Endothelial cell (in vitro differentiated cells): ENCODE results near the gene TCFL5. TPM values are rescaled to one million over a fixed set of nuclear protein-coding genes. Genes with fewer than 3 reads are reported as not detected.
A peak's percentile ranks its signal among the peaks of the same experiment; 100 is the strongest.

Experiments
- DNase-seq: peaks from one replicate; pipeline ENCODE4 v3.0.0; 2021; ENCODE audit warnings: low spot score
- H3K27ac Mint-ChIP-seq: one replicate; pipeline ENCODE4 v1.8.0; 2021; ENCODE audit warnings: mixed read lengths, inconsistent platforms; ENCODE audit not compliant: unreplicated experiment
- H3K27me3 Mint-ChIP-seq: one replicate; pipeline ENCODE4 v1.8.0; 2021; ENCODE audit warnings: mild to moderate bottlenecking, moderate library complexity, mixed read lengths, inconsistent platforms; ENCODE audit not compliant: unreplicated experiment
- H3K36me3 Mint-ChIP-seq: one replicate; pipeline ENCODE4 v1.8.0; 2021; ENCODE audit warnings: mild to moderate bottlenecking, low read depth, mixed read lengths, inconsistent platforms; ENCODE audit not compliant: unreplicated experiment
- H3K4me1 Mint-ChIP-seq: one replicate; pipeline ENCODE4 v1.8.0; 2021; ENCODE audit warnings: mild to moderate bottlenecking, mixed read lengths, inconsistent platforms; ENCODE audit not compliant: unreplicated experiment
- H3K4me3 Mint-ChIP-seq: one replicate; pipeline ENCODE4 v1.8.0; 2021; ENCODE audit warnings: mild to moderate bottlenecking, mixed read lengths, inconsistent platforms; ENCODE audit not compliant: unreplicated experiment
- H3K9me3 Mint-ChIP-seq: one replicate; pipeline ENCODE4 v1.8.0; 2021; ENCODE audit warnings: mixed read lengths, inconsistent platforms; ENCODE audit not compliant: unreplicated experiment
- total RNA-seq: library from RNA; stranded (reverse); fragmentation: NEBNext Ultra II Directional; extraction: Animal tissue kit (Norgen Biotek cat#: 25700); gene quantifications from one replicate; pipeline ENCODE4 v1.2.1, GENCODE V29; 2021; ENCODE audit not compliant: unreplicated experiment
- TF ChIP-seq, protein P1 (sequence below): fragments of 200-600 bp; sonication (generic); IDR thresholded peaks from one replicate; pipeline ENCODE4 v1.5.0; 2021; ENCODE audit warnings: antibody characterized with exemption; ENCODE audit not compliant: unreplicated experiment

TCFL5 gene
- total RNA-seq, 1 donor from 2014 or later = 30.9 TPM

- H3K27me3 Mint-ChIP-seq = peaks cover 11% of the 10 kb centered on the region
- no peaks in the 10 kb centered on the region for H3K9me3 Mint-ChIP-seq
- H3K4me3 Mint-ChIP-seq = no peak overlapping the region
- H3K36me3 Mint-ChIP-seq = peaks cover 24% of the 10 kb centered on the region
- no peak for DNase-seq
- peaks cover 17% of the 10 kb centered on the region for H3K4me1 Mint-ChIP-seq
- TF ChIP-seq, protein P1, sequence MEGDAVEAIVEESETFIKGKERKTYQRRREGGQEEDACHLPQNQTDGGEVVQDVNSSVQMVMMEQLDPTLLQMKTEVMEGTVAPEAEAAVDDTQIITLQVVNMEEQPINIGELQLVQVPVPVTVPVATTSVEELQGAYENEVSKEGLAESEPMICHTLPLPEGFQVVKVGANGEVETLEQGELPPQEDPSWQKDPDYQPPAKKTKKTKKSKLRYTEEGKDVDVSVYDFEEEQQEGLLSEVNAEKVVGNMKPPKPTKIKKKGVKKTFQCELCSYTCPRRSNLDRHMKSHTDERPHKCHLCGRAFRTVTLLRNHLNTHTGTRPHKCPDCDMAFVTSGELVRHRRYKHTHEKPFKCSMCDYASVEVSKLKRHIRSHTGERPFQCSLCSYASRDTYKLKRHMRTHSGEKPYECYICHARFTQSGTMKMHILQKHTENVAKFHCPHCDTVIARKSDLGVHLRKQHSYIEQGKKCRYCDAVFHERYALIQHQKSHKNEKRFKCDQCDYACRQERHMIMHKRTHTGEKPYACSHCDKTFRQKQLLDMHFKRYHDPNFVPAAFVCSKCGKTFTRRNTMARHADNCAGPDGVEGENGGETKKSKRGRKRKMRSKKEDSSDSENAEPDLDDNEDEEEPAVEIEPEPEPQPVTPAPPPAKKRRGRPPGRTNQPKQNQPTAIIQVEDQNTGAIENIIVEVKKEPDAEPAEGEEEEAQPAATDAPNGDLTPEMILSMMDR = no peak
- H3K27ac Mint-ChIP-seq = no peak overlapping the region
Measured at GRCh38 chr20:62899633-62900051, 38.0 kb upstream of the TCFL5 start.

GRCh38 chr20:62898970-62899632, 37.5 kb upstream of the TCFL5 start:
- Mint-ChIP-seq H3K27ac (no peak overlapping the region), H3K27me3 (peaks cover 11% of the 10 kb centered on the region), H3K9me3 (no peaks in the 10 kb centered on the region), H3K36me3 (peaks cover 22% of the 10 kb centered on the region), H3K4me1 (peaks cover 17% of the 10 kb centered on the region), H3K4me3 (no peak overlapping the region)
- TF ChIP-seq, protein P1 = no peak
- no peak for DNase-seq

GRCh38 chr20:62898093-62898964, 36.7 kb upstream of the TCFL5 start:
- H3K9me3 Mint-ChIP-seq = no peaks in the 10 kb centered on the region
- peaks cover 11% of the 10 kb centered on the region for H3K27me3 Mint-ChIP-seq
- H3K36me3 Mint-ChIP-seq = peaks cover 23% of the 10 kb centered on the region
- no peak for DNase-seq
- TF ChIP-seq, protein P1 = no peak
- H3K4me3 Mint-ChIP-seq = peak overlapping the region; percentile 45
- H3K27ac Mint-ChIP-seq = no peak overlapping the region
- H3K4me1 Mint-ChIP-seq = peaks cover 17% of the 10 kb centered on the region

- Mint-ChIP-seq H3K4me3 (no peak overlapping the region), H3K36me3 (peaks cover 24% of the 10 kb centered on the region), H3K4me1 (peaks cover 17% of the 10 kb centered on the region), H3K27ac (no peak overlapping the region), H3K9me3 (no peaks in the 10 kb centered on the region), H3K27me3 (peaks cover 11% of the 10 kb centered on the region)
- TF ChIP-seq, protein P1 = no peak
- DNase-seq = no peak
Measured at GRCh38 chr20:62897666-62898065, 36.0 kb upstream of the TCFL5 start.

- Mint-ChIP-seq H3K27me3 (peaks cover 11% of the 10 kb centered on the region), H3K27ac (no peak overlapping the region)
- TF ChIP-seq, protein P1 = no peak
Measured at GRCh38 chr20:62896526-62896925, 34.9 kb upstream of the TCFL5 start.

More at GRCh38 chr20:62896526-62896925, 34.9 kb upstream of the TCFL5 start:
- Mint-ChIP-seq H3K9me3 (no peaks in the 10 kb centered on the region), H3K36me3 (peaks cover 23% of the 10 kb centered on the region), H3K4me1 (peaks cover 17% of the 10 kb centered on the region), H3K4me3 (no peak overlapping the region)
- DNase-seq = no peak
